ENCODE measurements around the gene EPHA10.

EPHA10 gene

DNA sequence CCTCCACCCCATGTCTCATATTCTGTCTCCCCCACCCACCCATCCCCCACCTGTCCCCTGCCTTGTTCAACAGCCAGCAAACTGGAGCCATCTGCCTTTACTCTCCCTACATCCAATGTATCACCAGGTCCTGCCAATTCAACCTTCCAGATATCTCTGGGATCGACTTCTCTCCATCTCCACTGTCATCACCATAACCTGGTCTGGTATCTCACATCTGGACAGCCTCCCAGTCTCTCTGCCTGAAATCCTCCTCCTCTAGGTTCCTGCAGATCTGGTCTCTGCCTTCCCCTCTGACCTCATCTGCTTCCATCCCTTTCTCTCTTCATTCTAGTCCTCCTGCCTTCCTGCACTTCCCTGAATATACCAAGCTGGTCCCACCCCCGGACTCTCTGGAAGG is 94.8 kb downstream of the EPHA10 start:
- no peak for DNase-seq

DNA sequence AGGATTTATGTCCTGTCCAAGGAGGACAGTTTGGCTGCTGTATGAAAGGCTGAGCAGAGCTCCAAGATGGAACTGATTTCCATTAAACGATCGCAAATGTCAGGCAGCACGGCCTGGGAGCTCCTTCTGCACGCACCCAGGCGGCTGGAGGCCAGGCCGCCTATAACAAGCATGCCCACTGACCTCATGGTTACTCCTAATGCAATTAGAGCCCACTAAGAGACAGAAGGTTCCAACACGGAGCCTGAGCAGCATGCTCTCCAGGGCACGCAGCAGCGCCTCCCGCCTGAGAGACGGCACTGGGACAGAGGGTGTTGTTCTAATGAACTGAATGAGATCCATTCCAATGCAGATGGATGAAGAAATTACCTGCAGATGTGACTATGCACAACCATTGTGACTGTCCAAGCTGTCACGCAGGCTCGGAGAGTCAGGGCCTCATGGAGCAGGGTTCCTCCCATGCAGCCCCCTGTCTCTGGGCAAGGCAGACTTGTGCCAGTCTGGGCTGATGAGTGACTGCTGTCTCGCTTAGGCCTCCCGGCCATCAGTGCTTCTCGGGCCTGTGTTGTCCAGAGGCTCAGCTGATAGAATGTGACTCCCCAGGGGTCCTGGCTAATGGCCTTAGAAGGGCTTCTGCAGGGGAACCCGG is 97.8 kb downstream of the EPHA10 start:
- DNase-seq = no peak

DNA sequence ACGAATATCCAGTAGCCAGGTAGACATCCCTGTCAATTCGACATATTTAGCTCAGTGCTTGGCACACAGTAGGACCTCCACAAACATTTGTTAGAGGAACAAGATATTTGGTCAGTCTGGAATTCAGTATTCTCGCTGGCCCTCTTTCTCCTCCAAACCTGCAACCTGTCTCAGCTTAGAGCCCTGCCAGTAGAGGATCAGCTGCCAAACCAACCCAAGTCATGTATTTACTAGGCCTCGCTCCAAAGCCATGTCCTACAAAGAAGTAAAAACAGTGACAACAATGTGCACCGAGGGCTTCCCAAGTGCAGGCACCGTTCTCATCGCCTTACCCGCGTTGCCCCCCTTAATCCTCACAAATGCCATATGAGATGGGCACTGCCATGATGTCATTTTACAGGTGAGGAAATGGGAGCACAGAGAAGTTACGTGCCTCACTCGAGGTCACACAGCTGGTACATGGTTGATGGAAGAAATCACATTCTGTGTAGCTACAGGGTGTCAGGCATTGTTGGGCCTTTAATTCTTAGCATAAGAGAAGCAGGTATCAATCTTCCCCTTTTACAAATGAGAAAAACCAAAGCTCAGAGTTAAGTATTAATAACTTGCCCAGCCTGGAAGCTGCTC is 98.6 kb downstream of the EPHA10 start:
- no peak for DNase-seq
